Neural cell (in vitro differentiated cells): ENCODE data around the gene SECTM1. TPM values are rescaled to one million over a fixed set of nuclear protein-coding genes. Genes with fewer than 3 reads are reported as not detected.

Experiments
- H2AFZ ChIP-seq: fragments of 200-600, 300-800 bp; sonication (generic), shearing (Covaris generic); 2 replicates; pipeline ENCODE4 v1.6.0; 2014; ENCODE audit warnings: low read depth, mild to moderate bottlenecking, antibody characterized with exemption, low read length, moderate library complexity
- H3F3A ChIP-seq: fragments of 200-600 bp; shearing (Covaris generic); 2 replicates; pipeline ENCODE4 v1.6.1; 2016; ENCODE audit warnings: mild to moderate bottlenecking, moderate library complexity, mixed read lengths, antibody characterized with exemption, low read length; ENCODE audit not compliant: insufficient read depth, poor library complexity, severe bottlenecking
- H3K27ac ChIP-seq: fragments of 200-600, 300-800 bp; sonication (generic), shearing (Covaris generic); 2 replicates; pipeline ENCODE4 v1.5.1; 2014; ENCODE audit warnings: mild to moderate bottlenecking, low read length, moderate library complexity
- H3K27me3 ChIP-seq: fragments of 300-800, 200-600 bp; sonication (generic), shearing (Covaris generic); 2 replicates; pipeline ENCODE4 v1.6.0; 2014; ENCODE audit warnings: mild to moderate bottlenecking, low read depth, low read length, moderate library complexity; ENCODE audit not compliant: insufficient read depth
- H3K36me3 ChIP-seq: fragments of 300-800, 200-600 bp; sonication (generic), shearing (Covaris generic); 2 replicates; pipeline ENCODE4 v1.5.1; 2014; ENCODE audit warnings: mild to moderate bottlenecking, antibody characterized with exemption, low read length, moderate library complexity; ENCODE audit not compliant: insufficient read depth
- H3K4me2 ChIP-seq: fragments of 300-800, 200-600 bp; sonication (generic), shearing (Covaris generic); 2 replicates; pipeline ENCODE4 v1.6.0; 2014; ENCODE audit warnings: mild to moderate bottlenecking, low read length
- H3K4me3 ChIP-seq: fragments of 300-800, 200-600 bp; sonication (generic), shearing (Covaris generic); 2 replicates; pipeline ENCODE4 v1.5.1; 2014; ENCODE audit warnings: mild to moderate bottlenecking, low read length, moderate library complexity
- H3K79me2 ChIP-seq: fragments of 200-600 bp; shearing (Covaris generic); replicated peaks from 2 replicates; pipeline ENCODE4 v1.6.0; 2014; ENCODE audit warnings: mild to moderate bottlenecking, low read length, moderate library complexity; ENCODE audit not compliant: insufficient read depth
- H3K9ac ChIP-seq: fragments of 300-800, 200-600 bp; sonication (generic), shearing (Covaris generic); 2 replicates; pipeline ENCODE4 v1.6.1; 2016; ENCODE audit warnings: mild to moderate bottlenecking, low read length, mixed read lengths
- H3K9me2 ChIP-seq: fragments of 200-600 bp; shearing (Covaris generic); 2 replicates; pipeline ENCODE4 v1.6.1; 2016; ENCODE audit warnings: mild to moderate bottlenecking, low read length, mixed read lengths; ENCODE audit not compliant: insufficient read depth
- H3K9me3 ChIP-seq: fragments of 200-600, 300-800 bp; sonication (generic), shearing (Covaris generic); 2 replicates; pipeline ENCODE4 v1.6.1; 2016; ENCODE audit warnings: mild to moderate bottlenecking, mixed run types, low read length, moderate library complexity, mixed read lengths
- H4K20me1 ChIP-seq: fragments of 200-600 bp; shearing (Covaris generic); 2 replicates; pipeline ENCODE4 v1.6.1; 2016; ENCODE audit warnings: mild to moderate bottlenecking, mixed run types; ENCODE audit not compliant: insufficient read depth
- CTCF ChIP-seq: fragments of 450-650 bp; IDR thresholded peaks from 2 replicates; pipeline ENCODE4 v1.5.1; 2014; ENCODE audit warnings: antibody characterized with exemption, mild to moderate bottlenecking, moderate library complexity; ENCODE audit not compliant: poor library complexity, severe bottlenecking
- EP300 ChIP-seq: fragments of 450-650 bp; conservative IDR thresholded peaks from 2 replicates; pipeline ENCODE4 v1.6.1; 2014; ENCODE audit warnings: antibody characterized with exemption, mild to moderate bottlenecking, moderate library complexity; ENCODE audit not compliant: poor library complexity, severe bottlenecking
- EZH2 ChIP-seq: fragments of 200-600, 300-800 bp; shearing (Covaris generic), sonication (generic); IDR thresholded peaks from 2 replicates; pipeline ENCODE4 v1.6.1; 2014; ENCODE audit warnings: antibody characterized with exemption, low read length, borderline replicate concordance, mild to moderate bottlenecking; ENCODE audit not compliant: insufficient read depth, poor library complexity, severe bottlenecking
- MXI1 ChIP-seq: fragments of 450-650 bp; conservative IDR thresholded peaks from 2 replicates; pipeline ENCODE4 v1.6.1; 2014; ENCODE audit warnings: antibody characterized with exemption, mild to moderate bottlenecking; ENCODE audit not compliant: poor library complexity, severe bottlenecking
- POLR2AphosphoS5 ChIP-seq: IDR thresholded peaks from 2 replicates; pipeline ENCODE4 v1.6.1; 2012
- RAD21 ChIP-seq: fragments of 450-650 bp; conservative IDR thresholded peaks from 2 replicates; pipeline ENCODE4 v1.6.1; 2014; ENCODE audit warnings: antibody characterized with exemption, mild to moderate bottlenecking, moderate library complexity
- REST ChIP-seq: IDR thresholded peaks from 2 replicates; pipeline ENCODE4 v1.6.1; 2012; ENCODE audit warnings: borderline replicate concordance
- SMC3 ChIP-seq: fragments of 450-650 bp; conservative IDR thresholded peaks from 2 replicates; pipeline ENCODE4 v1.6.1; 2014; ENCODE audit warnings: antibody characterized with exemption, mild to moderate bottlenecking, moderate library complexity; ENCODE audit not compliant: poor library complexity
- TAF1 ChIP-seq: IDR thresholded peaks from 2 replicates; pipeline ENCODE4 v1.6.1; 2012; ENCODE audit warnings: low read depth
- polyA plus RNA-seq: library from polyadenylated mRNA; depleted of rRNA; stranded (reverse); fragments of >200 nt; gene quantifications from 2 replicates; pipeline ENCODE4 v1.2.3, GENCODE V29; 2014

SECTM1 gene
- polyA plus RNA-seq, 1 donor from 2014 or later, result not detected

- H2AFZ ChIP-seq, result no peak overlapping the region
- no peaks in the 10 kb centered on the region for H3K36me3 ChIP-seq
- H3K4me2 ChIP-seq, result no peak overlapping the region
- H3K9ac ChIP-seq, result no peak overlapping the region
- H4K20me1 ChIP-seq, result no peaks in the 10 kb centered on the region
- TF ChIP-seq EP300 (no peak), TAF1 (no peak)
- H3K27ac ChIP-seq, result no peak overlapping the region
- no peak overlapping the region for H3K4me3 ChIP-seq
- no peaks in the 10 kb centered on the region for H3K79me2 ChIP-seq
- no peaks in the 10 kb centered on the region for H3F3A ChIP-seq
- H3K27me3 ChIP-seq, result no peaks in the 10 kb centered on the region
- no peaks in the 10 kb centered on the region for H3K9me2 ChIP-seq
- H3K9me3 ChIP-seq, result no peaks in the 10 kb centered on the region
Measured at GRCh38 chr17:82310877-82311276, 22.7 kb downstream of the SECTM1 start.

- Histone ChIP-seq H3F3A (no peaks in the 10 kb centered on the region), H3K9me2 (no peaks in the 10 kb centered on the region), H3K27ac (no peak overlapping the region), H3K4me3 (no peak overlapping the region), H3K9me3 (no peaks in the 10 kb centered on the region), H3K36me3 (no peaks in the 10 kb centered on the region), H3K27me3 (no peaks in the 10 kb centered on the region), H3K9ac (no peak overlapping the region), H3K79me2 (no peaks in the 10 kb centered on the region), H4K20me1 (no peaks in the 10 kb centered on the region), H3K4me2 (no peak overlapping the region), H2AFZ (no peak overlapping the region)
- TF ChIP-seq SMC3 (no peak), REST (no peak), TAF1 (no peak), EZH2 (no peak), EP300 (no peak), POLR2AphosphoS5 (no peak), MXI1 (no peak), CTCF (no peak), RAD21 (no peak)
Measured at GRCh38 chr17:82309656-82310570, 23.7 kb downstream of the SECTM1 start.
